ENCODE data around the gene CCL18. TPM values are rescaled to one million over a fixed set of nuclear protein-coding genes. Genes with fewer than 3 reads are reported as not detected.

The CCL18 gene
- not detected in 2 replicates for polyA plus RNA-seq (2012; rRNA removed)
- polyA plus RNA-seq (2012; cell fraction: cytosol; rRNA removed), result not detected in 2 replicates
- polyA plus RNA-seq (2012; cell fraction: nucleus; rRNA removed), result not detected in 2 replicates

GRCh38 chr17:36063786-36064541 lies at the start of gene CCL18:
CCL18 (plus strand) TSS chr17:36064272; CDS start chr17:36064343, 71 bp downstream.
- H3K4me2 ChIP-seq, result no peak within 1 kb of the TSS
- DNase-seq, result no peak
- under 1% methylated on average over 4 of the region's 5 CpGs for WGBS (ENCODE audit: low lambda C conversion rate)
- H3K36me3 ChIP-seq (replicated peaks in 1 of 2; ENCODE audit: control insufficient read depth in 1 of 2, insufficient read depth in 2 of 2, low read length in 1 of 2), result no peaks in the 10 kb centered on the region
- no peak within 1 kb of the TSS for H3K9ac ChIP-seq
- no peaks in the 10 kb centered on the region for H3K9me3 ChIP-seq
- H3K27ac ChIP-seq (ENCODE audit: low read depth in 2 of 2, low read length in 1 of 2), result no peak within 1 kb of the TSS
- H3K9me2 ChIP-seq, result no peaks in the 10 kb centered on the region
- no peaks in the 10 kb centered on the region for H3F3A ChIP-seq (replicated peaks; ENCODE audit: insufficient read depth)
- no peak within 1 kb of the TSS for H3K4me3 ChIP-seq (ENCODE audit: low read depth in 2 of 2, low read length in 1 of 2)
- ChIA-PET CTCF (no interaction called here), POLR2A (no interaction called here)
- TF ChIP-seq SMC3 (IDR thresholded peaks at IDR 0.05; ENCODE audit: low read depth, low read length) (no peak), RAD21 (IDR thresholded peaks at IDR 0.05; ENCODE audit: low read length) (no peak), RCOR1 (IDR thresholded peaks at IDR 0.05; ENCODE audit: low read length) (no peak), MAX (IDR thresholded peaks at IDR 0.05; ENCODE audit: low read depth) (no peak), ZBTB33 (IDR thresholded peaks at IDR 0.05; ENCODE audit: borderline replicate concordance, low read depth) (no peak), CTCF (IDR thresholded peaks at IDR 0.05) (no peak), ELF1 (IDR thresholded peaks at IDR 0.05) (no peak), REST (IDR thresholded peaks at IDR 0.05; ENCODE audit: low read depth, low read length) (no peak), MXI1 (IDR thresholded peaks at IDR 0.05; ENCODE audit: low read depth, low read length) (no peak), PBX3 (IDR thresholded peaks at IDR 0.05) (no peak), FOSL2 (IDR thresholded peaks at IDR 0.05; ENCODE audit: borderline replicate concordance, low read depth) (no peak), EZH2phosphoT487 (IDR thresholded peaks at IDR 0.05; ENCODE audit: borderline replicate concordance, low read depth) (no peak), GABPA (IDR thresholded peaks at IDR 0.05; ENCODE audit: low read depth) (no peak), TCF12 (IDR thresholded peaks at IDR 0.05) (no peak), USF2 (IDR thresholded peaks at IDR 0.05; ENCODE audit: borderline replicate concordance, low read depth, low read length) (no peak)
- no peak within 1 kb of the TSS for H2AFZ ChIP-seq (ENCODE audit: low read depth)
- H3K4me1 ChIP-seq (ENCODE audit: control insufficient read depth in 1 of 2, insufficient read depth in 2 of 2, low read depth in 1 of 2, low read length in 1 of 2), result no peaks in the 10 kb centered on the region
- no peaks in the 10 kb centered on the region for H4K20me1 ChIP-seq (ENCODE audit: insufficient read depth)
- no peaks in the 10 kb centered on the region for H3K79me2 ChIP-seq (ENCODE audit: insufficient read depth)
- no peaks in the 10 kb centered on the region; the same call in 1 of the 2 replicates for H3K27me3 ChIP-seq (ENCODE audit: insufficient read depth)
